GM21528 (cell line): Measurements from ENCODE around the gene LCAT.
"Not testable (repeated sequence)": the region's sequence is repeated elsewhere in the genome, so short reads cannot be mapped to it uniquely, and the experiment has no call there.

Source experiments
- ATAC-seq: cut with Tn5 transposase; IDR thresholded peaks from one replicate; pipeline ENCODE4 v1.9.1; 2021; ENCODE audit warnings: mild to moderate bottlenecking, moderate library complexity; ENCODE audit not compliant: unreplicated experiment, low FRiP score

The LCAT gene

GRCh38 chr16:67943619-67944504 lies at the start of gene LCAT:
LCAT (minus strand) TSS chr16:67944120; CDS start chr16:67944101, 19 bp downstream.
- no peak for ATAC-seq

GRCh38 chr16:67993207-67994039 lies 49.5 kb upstream of the LCAT start:
- peak; percentile 83 for ATAC-seq

- no peak for ATAC-seq
Observed at GRCh38 chr16:67992661-67993206, 48.8 kb upstream of the LCAT start.

DNA sequence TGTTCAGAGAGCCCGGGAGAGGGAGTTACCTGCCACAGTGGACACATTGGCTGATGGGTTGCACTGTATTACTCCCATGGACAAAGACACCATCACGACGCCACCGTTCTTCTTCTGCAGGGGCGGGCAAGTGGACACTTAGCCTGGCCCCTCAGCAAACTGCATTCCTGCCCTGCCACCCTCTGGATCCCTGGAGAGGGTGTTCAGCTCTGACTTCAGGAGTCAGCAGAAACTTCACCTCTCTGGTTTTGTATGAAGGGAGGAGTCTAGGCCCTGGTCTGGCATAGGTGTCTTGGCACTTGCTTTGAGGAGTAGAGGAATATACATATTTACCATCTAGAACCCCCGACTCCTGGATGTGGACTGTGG lies 46.1 kb upstream of the LCAT start:
- ATAC-seq, result no peak

DNA sequence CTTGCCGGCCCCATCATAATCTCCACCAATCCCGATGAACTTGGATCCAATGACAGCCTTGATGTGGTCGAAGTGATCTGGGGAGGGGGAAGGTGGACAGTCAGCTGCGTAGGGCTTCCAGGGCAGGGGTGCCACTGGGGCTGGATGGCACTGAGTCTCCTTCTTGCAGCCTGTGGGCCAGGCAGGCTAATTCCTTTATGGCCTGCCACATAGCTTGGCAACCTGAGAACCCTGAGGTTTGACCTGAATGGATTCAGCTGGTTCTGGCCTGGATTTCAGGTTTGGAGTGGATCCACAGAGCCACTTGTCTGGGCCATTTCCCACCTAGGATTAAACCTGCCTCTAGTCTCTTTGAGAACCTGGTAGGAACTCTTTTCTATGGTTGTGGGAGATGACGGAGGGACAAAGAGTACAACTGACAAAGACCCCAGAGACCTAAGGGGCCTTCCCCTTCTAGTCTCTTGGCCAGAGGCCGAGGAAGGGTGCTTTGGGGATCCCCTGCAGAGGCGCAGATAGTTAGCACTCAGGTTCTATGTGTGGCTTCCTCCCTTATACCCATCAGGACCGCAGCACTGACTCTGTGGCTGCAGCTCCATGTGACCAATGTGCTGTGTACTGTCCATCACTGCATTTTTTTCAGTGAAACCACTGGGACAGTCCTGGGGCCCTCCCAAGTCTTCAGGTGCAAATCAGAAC lies 45.5 kb upstream of the LCAT start:
- no peak for ATAC-seq

DNA sequence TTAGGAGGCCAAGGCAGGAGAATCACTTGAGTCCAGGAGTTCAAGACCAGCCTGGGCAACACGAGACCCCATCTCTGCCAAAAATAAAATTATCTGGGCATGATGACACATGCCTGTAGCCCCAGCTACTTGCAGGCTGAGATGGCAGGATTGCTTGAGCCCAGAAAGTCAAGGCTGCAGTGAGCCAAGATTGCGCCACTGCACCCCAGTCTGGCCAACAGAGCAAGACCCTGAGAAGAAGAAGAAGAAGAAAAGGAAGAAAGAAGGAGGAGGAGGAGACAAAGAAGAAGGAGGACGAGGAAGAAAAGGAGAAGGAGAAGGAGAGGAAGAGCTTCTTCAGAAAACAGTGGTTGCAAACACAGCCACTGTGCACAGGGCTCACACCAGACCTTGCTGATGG lies 44.8 kb upstream of the LCAT start:
- no peak for ATAC-seq

GRCh38 chr16:67987460-67988160 lies 43.7 kb upstream of the LCAT start:
- ATAC-seq, result no peak

DNA sequence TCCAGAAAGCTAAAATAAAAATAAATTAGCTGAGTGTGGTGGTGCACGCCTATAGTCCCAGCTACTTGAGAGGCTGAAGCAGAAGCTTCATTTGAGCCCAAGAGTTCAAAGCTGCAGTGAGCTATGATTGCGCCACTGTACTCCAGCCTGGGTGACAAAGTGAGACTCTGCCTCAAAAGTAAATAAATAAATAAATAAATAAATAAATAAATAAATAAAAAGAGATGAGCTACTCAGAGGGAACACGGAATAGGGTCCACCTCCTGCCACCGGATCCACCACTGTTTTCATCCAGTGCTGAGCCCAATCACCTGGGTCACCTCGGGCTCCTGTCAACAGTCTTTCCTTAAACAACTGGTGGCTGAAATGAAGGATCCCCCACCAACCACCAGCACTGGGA lies 43.0 kb upstream of the LCAT start:
- no peak for ATAC-seq

- ATAC-seq, result no peak
Observed at GRCh38 chr16:67982011-67982696, 38.2 kb upstream of the LCAT start.

DNA sequence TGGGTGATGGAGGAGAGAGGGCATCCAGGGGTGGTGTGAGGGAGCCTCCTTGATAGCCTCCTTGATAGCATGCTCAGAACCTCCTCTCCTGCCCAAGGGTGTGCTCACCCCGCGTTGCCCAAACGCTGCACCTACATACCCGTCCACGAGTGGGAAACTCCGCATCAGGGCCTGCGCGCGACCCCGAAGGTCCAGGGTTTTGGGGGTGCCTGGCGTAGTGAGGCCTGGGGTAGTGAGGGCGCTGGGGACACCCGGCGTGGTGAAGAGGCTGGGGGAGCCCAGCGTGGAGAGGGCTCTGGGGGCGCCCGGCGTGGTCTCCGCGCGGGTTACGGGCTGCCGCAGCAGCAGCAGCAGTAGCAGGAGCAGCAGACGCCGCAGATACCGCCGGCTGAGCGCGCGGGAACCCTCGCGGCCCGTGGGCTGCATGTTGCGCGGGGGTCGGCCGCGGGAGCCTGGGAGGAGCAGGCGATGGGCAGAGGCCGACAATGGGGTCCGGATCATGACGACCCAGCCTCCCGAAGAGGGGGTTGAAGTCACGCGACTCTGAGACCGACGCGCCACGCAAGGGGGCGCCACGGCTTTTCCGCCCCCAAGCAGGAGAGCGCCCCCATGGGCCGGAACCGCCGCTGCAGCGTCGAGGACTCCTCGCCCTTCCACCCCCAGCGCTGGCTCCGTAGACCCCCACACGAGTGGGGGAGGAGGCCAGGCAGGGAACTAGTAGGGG lies 36.2 kb upstream of the LCAT start, which contains the start of gene DPEP3:
Gene DPEP3 (minus strand): TSS at position 545 of the 724 bp plus-strand sequence. CDS start 119 bp downstream, at position 426.
- ATAC-seq, result no peak

GRCh38 chr16:67977469-67978227 lies 33.7 kb upstream of the LCAT start:
- ATAC-seq, result no peak

DNA sequence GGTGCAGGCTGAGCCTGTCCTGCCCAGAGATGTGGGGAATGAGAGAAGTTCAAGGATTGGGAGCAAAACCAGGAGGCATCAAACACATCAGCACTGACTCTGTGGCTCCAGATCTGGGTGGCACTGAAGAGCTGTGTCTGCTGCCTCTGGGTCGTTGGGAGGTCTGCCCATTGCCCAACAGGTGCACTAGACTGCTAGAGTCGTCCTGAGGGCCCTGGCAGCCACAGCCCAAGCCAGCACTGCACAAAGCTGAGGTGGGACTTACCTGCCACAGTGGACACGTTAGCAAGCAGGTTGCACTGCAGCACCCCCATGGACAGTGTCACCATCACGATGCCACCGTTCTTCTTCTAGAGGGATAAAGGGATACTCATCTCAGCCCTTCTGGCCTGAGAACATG lies 33.1 kb upstream of the LCAT start:
- ATAC-seq, result no peak

GRCh38 chr16:67976205-67976604 lies 32.3 kb upstream of the LCAT start:
- ATAC-seq, result no peak

- no peak for ATAC-seq
Observed at GRCh38 chr16:67975321-67976105, 31.6 kb upstream of the LCAT start.

GRCh38 chr16:67972285-67972684 lies 28.4 kb upstream of the LCAT start:
- not testable (repeated sequence) for ATAC-seq

DNA sequence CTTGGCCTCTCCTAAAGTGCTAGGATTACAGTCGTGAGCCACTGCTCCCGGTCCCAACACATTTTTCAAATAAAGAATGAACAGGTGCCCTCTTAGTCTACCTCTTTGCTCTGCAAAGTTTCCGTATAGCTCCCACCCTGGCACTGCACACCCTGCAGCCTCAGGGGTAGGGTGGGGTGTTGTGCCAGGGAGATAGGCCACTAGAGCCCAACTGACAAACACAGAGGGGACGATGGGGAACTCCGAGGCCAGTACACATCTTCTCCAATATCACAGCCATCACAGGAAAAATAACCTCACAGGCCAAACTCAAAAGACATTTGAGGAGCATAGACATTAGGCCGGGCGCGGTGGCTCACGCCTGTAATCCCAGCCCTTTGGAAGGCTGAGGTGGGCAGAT lies 27.2 kb upstream of the LCAT start:
- ATAC-seq, result no peak
